ENCODE measurements around the gene CENPP. TPM values are rescaled to one million over a fixed set of nuclear protein-coding genes. Genes with fewer than 3 reads are reported as not detected.
"Not testable (repeated sequence)": the region's sequence is repeated elsewhere in the genome, so short reads cannot be mapped to it uniquely, and the experiment has no call there.

The CENPP gene
- total RNA-seq, 1 donor from 2014 or later: 1.6 TPM

- DNase-seq (ENCODE audit: low read depth in 2 of 2): no peak
Measured at GRCh38 chr9:92530893-92531292, 205.1 kb downstream of the CENPP start.

- no peak for DNase-seq (ENCODE audit: low read depth in 2 of 2)
Measured at GRCh38 chr9:92534204-92534603, 208.5 kb downstream of the CENPP start.

- DNase-seq (ENCODE audit: low read depth in 2 of 2): no peak
Measured at GRCh38 chr9:92534674-92535073, 208.9 kb downstream of the CENPP start.

- DNase-seq (ENCODE audit: low read depth in 2 of 2): no peak
Measured at GRCh38 chr9:92535940-92536850, 210.4 kb downstream of the CENPP start, which contains the start of gene ECM2. TSS of gene ECM2 (minus strand) at chr9:92535990. CDS start at chr9:92522866, 13,124 bp downstream.

GRCh38 chr9:92538541-92538940 lies 212.8 kb downstream of the CENPP start:
- no peak for DNase-seq (ENCODE audit: low read depth in 2 of 2)

- no peak for DNase-seq (ENCODE audit: low read depth in 2 of 2)
Measured at GRCh38 chr9:92543972-92544371, 218.2 kb downstream of the CENPP start.

GRCh38 chr9:92545002-92545510 lies 219.3 kb downstream of the CENPP start:
- DNase-seq (ENCODE audit: low read depth in 2 of 2): no peak

GRCh38 chr9:92547356-92547755 lies 221.6 kb downstream of the CENPP start:
- DNase-seq (ENCODE audit: low read depth in 2 of 2): no peak

GRCh38 chr9:92550765-92551164 lies 225.0 kb downstream of the CENPP start:
- no peak for DNase-seq (ENCODE audit: low read depth in 2 of 2)

- no peak for DNase-seq (ENCODE audit: low read depth in 2 of 2)
Measured at GRCh38 chr9:92558612-92559374, 233.0 kb downstream of the CENPP start.

- no peak for DNase-seq (ENCODE audit: low read depth in 2 of 2)
Measured at GRCh38 chr9:92561374-92562330, 235.9 kb downstream of the CENPP start.

- no peak for DNase-seq (ENCODE audit: low read depth in 2 of 2)
Measured at GRCh38 chr9:92562461-92562967, 236.8 kb downstream of the CENPP start.

- DNase-seq (ENCODE audit: low read depth in 2 of 2): peak in 1 of 2 donors; percentile 57
Measured at GRCh38 chr9:92563116-92564100, 237.7 kb downstream of the CENPP start.

GRCh38 chr9:92564504-92564903 lies 238.8 kb downstream of the CENPP start:
- peak in 1 of 2 donors; percentile 37 for DNase-seq (ENCODE audit: low read depth in 2 of 2)

GRCh38 chr9:92564982-92565381 lies 239.2 kb downstream of the CENPP start:
- no peak for DNase-seq (ENCODE audit: low read depth in 2 of 2)

GRCh38 chr9:92571871-92572270 lies 246.1 kb downstream of the CENPP start:
- DNase-seq (ENCODE audit: low read depth in 2 of 2): not testable (repeated sequence)

GRCh38 chr9:92573612-92574011 lies 247.9 kb downstream of the CENPP start:
- DNase-seq (ENCODE audit: low read depth in 2 of 2): not testable (repeated sequence)

GRCh38 chr9:92576175-92576574 lies 250.4 kb downstream of the CENPP start:
- DNase-seq (ENCODE audit: low read depth in 2 of 2): no peak

GRCh38 chr9:92589923-92590322 lies 264.2 kb downstream of the CENPP start:
- no peak for DNase-seq (ENCODE audit: low read depth in 2 of 2)

GRCh38 chr9:92590377-92590776 lies 264.6 kb downstream of the CENPP start:
- peak; percentile 40 to 72 for DNase-seq (ENCODE audit: low read depth in 2 of 2)

All from lung microvascular endothelial cell (primary cell).